ENCODE measurements around the gene ECE2. TPM values are rescaled to one million over a fixed set of nuclear protein-coding genes. Genes with fewer than 3 reads are reported as not detected.

The ECE2 gene
- total RNA-seq, 2 experiments from 2014 or later: not detected

DNA sequence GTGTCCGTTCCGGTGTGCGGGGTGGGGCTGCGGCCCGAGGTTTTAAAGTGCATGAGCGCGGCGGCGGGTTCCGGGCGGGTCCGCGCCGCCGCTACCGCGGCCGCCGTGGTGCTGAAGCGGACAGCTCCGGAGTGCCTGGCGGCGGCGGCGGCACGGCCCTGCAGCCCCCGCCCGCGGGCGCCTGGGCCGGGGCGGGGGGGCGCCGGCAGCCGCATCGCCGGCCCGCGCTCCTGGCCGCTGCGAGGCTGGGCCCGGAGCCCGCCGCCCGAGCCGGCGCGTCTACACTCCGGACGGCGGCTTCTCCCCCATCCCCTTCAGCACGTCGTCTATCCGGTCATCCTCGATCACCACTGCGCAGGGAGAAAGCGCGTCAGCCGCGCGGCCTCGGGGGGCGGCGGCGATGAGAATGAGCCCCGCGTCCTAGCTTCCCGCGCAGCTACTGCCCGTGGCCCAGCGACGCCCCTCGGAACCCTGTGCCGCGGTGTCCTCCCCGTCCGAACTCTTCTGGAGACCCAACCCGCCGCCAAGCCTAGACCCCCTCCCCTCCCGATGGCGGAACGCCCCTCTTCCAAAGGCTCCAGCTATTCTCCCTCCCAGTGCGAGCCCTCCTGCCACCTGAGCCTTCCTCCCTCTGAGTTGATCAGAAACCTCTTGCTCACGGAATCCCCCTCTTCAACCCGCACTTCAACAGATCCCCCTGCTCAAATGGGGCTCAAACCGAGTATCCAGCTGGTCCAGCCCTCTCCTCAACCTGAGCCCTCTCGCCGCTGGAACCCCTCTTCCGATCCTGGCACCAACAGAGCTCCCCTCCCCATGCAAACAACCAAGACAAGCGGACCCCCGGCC, 15.7 kb upstream of the ECE2 start:
- Histone ChIP-seq H2AFZ (ENCODE audit: low read length) (no peak overlapping the region), H3K79me2 (ENCODE audit: insufficient read depth, low read depth, low read length) (no peaks in the 10 kb centered on the region), H3K4me2 (ENCODE audit: low read length) (peak overlapping the region; percentile 80; the same call in 1 of the 2 replicates), H3K36me3 (ENCODE audit: insufficient read depth, low read length) (no peaks in the 10 kb centered on the region), H3K4me3 (ENCODE audit: low read depth, low read length, poor library complexity, severe bottlenecking) (no peak overlapping the region), H3K4me1 (ENCODE audit: insufficient read depth, low read length, poor library complexity, severe bottlenecking) (peaks cover 3% of the 10 kb centered on the region), H4K20me1 (ENCODE audit: insufficient read depth, low read length) (no peaks in the 10 kb centered on the region), H3K27ac (ENCODE audit: low read depth, low read length, poor library complexity, severe bottlenecking) (no peak overlapping the region), H3K9me3 (ENCODE audit: low read length) (no peaks in the 10 kb centered on the region), H3K9me2 (ENCODE audit: insufficient read depth, low read length) (no peaks in the 10 kb centered on the region)
- intact Hi-C loops (cut with micrococcal nuclease; ENCODE audit: unreplicated experiment): no loop called here
- BruUV-seq (replicated peaks): no TSS peak
- DNase-seq (ENCODE audit: low spot score): no peak
- TF ChIP-seq, protein P1, sequence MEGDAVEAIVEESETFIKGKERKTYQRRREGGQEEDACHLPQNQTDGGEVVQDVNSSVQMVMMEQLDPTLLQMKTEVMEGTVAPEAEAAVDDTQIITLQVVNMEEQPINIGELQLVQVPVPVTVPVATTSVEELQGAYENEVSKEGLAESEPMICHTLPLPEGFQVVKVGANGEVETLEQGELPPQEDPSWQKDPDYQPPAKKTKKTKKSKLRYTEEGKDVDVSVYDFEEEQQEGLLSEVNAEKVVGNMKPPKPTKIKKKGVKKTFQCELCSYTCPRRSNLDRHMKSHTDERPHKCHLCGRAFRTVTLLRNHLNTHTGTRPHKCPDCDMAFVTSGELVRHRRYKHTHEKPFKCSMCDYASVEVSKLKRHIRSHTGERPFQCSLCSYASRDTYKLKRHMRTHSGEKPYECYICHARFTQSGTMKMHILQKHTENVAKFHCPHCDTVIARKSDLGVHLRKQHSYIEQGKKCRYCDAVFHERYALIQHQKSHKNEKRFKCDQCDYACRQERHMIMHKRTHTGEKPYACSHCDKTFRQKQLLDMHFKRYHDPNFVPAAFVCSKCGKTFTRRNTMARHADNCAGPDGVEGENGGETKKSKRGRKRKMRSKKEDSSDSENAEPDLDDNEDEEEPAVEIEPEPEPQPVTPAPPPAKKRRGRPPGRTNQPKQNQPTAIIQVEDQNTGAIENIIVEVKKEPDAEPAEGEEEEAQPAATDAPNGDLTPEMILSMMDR (conservative IDR thresholded peaks at IDR 0.05; ENCODE audit: low read length): no peak
- TF ChIP-seq EZH2phosphoT487 (IDR thresholded peaks at IDR 0.05; ENCODE audit: borderline replicate concordance, low read depth, low read length): no peak
- ChIA-PET POLR2A (interaction anchor here (0.6 kb wide), 1 partner anchor 9 kb away, joined by 3 read pairs; no protein-coding TSS in a partner anchor), CTCF (ENCODE audit: unreplicated experiment) (interaction anchor here (0.6 kb wide), 1 partner anchor 242 kb away, joined by 3 read pairs; no protein-coding TSS in a partner anchor)

DNA sequence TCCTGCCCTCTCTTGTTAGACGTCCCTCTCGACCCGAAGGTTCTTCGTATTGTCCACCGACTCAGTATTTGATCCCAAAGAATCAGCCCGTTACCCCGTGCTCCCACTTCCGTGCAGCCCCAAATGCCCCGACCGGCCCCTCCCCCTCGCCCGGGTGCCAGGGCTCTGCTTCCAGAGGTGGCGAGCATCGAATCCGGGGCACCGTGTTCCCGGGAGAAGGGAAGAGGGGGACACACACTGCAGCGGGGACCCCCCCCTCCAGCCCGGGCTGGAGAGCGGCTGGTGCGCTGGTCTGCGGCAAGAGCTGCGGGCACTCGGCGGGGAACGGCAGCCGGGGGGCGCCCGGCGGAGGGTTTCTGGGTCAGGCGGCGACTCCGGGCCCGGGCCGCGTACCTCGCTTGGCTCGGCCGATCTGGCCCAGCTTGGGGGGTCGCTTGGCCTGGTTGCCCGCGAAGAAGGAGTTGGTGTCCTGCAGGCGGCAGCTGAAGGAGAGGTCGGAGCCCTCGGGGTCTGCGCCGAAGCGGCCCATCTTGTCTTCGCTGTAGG, 15.0 kb upstream of the ECE2 start:
- no peaks in the 10 kb centered on the region for H3K9me2 ChIP-seq (ENCODE audit: insufficient read depth, low read length)
- H2AFZ ChIP-seq (ENCODE audit: low read length): no peak overlapping the region
- H3K27ac ChIP-seq (ENCODE audit: low read depth, low read length, poor library complexity, severe bottlenecking): no peak overlapping the region
- peak overlapping the region; percentile 80 for H3K4me2 ChIP-seq (ENCODE audit: low read length)
- H3K4me1 ChIP-seq (ENCODE audit: insufficient read depth, low read length, poor library complexity, severe bottlenecking): peaks cover 3% of the 10 kb centered on the region
- H3K36me3 ChIP-seq (ENCODE audit: insufficient read depth, low read length): no peaks in the 10 kb centered on the region
- no peaks in the 10 kb centered on the region for H3K9me3 ChIP-seq (ENCODE audit: low read length)
- BruUV-seq (replicated peaks): no TSS peak
- CTCF ChIA-PET (ENCODE audit: unreplicated experiment): interaction anchor here (0.6 kb wide), 1 partner anchor 243 kb away, joined by 3 read pairs; no protein-coding TSS in a partner anchor
- DNase-seq (ENCODE audit: low spot score): no peak
- H4K20me1 ChIP-seq (ENCODE audit: insufficient read depth, low read length): no peaks in the 10 kb centered on the region
- no peaks in the 10 kb centered on the region for H3K79me2 ChIP-seq (ENCODE audit: insufficient read depth, low read depth, low read length)
- TF ChIP-seq, protein P1 (conservative IDR thresholded peaks at IDR 0.05; ENCODE audit: low read length): no peak
- TF ChIP-seq EZH2phosphoT487 (IDR thresholded peaks at IDR 0.05; ENCODE audit: borderline replicate concordance, low read depth, low read length): 0 out of 2 replicates have a peak, but pooled peaks have one; percentile 46
- H3K4me3 ChIP-seq (ENCODE audit: low read depth, low read length, poor library complexity, severe bottlenecking): peak overlapping the region; percentile 53
- POLR2A ChIA-PET: interaction anchor here (0.6 kb wide), 1 partner anchor 9 kb away, joined by 3 read pairs; no protein-coding TSS in a partner anchor
- intact Hi-C loops (cut with micrococcal nuclease; ENCODE audit: unreplicated experiment): no loop called here

Data from OCI-LY7 (cell line).